HCT116 (cell line): ENCODE results near the gene DYNC1LI1. TPM values are rescaled to one million over a fixed set of nuclear protein-coding genes. Genes with fewer than 3 reads are reported as not detected.

Source experiments
- ATAC-seq: fragments of 200-7000 bp; cut with Tn5 transposase; 2 replicates; pipeline ENCODE4 v1.9.1; 2020; ENCODE audit warnings: mild to moderate bottlenecking, moderate library complexity
- BruUV-seq: library from RNA; stranded (reverse); fragments of 400-500 nt; replicated peaks from 2 replicates; lab custom pipeline; 2021; lab: Mats Ljungman, UMichigan
- CTCF ChIA-PET: fragments of 300-600 bp; sonication (Branson Sonifier 250); formaldehyde crosslinking; loops from one replicate; lab custom pipeline; 2021; ENCODE audit warnings: antibody characterized with exemption; lab: Charles Lee
- POLR2A ChIA-PET: fragments of 300-600, 350-600 bp; sonication (Branson Sonifier 250); formaldehyde crosslinking; loops from one replicate; lab custom pipeline; 2021; ENCODE audit warnings: antibody characterized with exemption; lab: Charles Lee
- RAD21 ChIA-PET, 2 experiments: fragments of 300-600 bp; sonication (Branson Sonifier 250); formaldehyde crosslinking; loops; one replicate each; lab custom pipeline; 2023; ENCODE audit warnings: low total read pairs in 2 of 2; ENCODE audit not compliant: uncharacterized antibody in 2 of 2, unreplicated experiment in 2 of 2, low non-redundant PET in 1 of 2; lab: Charles Lee
- DNase-seq: peaks from one replicate; pipeline ENCODE4 v3.0.0-alpha.2; 2010; ENCODE audit warnings: low read depth, low spot score
- H2AFZ ChIP-seq: fragments of 200-600 bp; shearing (Covaris generic), sonication (generic); 2 replicates; pipeline ENCODE4 v1.6.1; 2017; ENCODE audit warnings: low read depth, mixed run types, mixed read lengths, antibody characterized with exemption, low read length; ENCODE audit not compliant: poor library complexity, severe bottlenecking
- H3K27ac ChIP-seq: 2 replicates; pipeline ENCODE4 v1.5.1; 2012; ENCODE audit warnings: low read depth, low read length
- H3K27me3 ChIP-seq: fragments of 200-600 bp; sonication (generic); 2 replicates; pipeline ENCODE4 v1.6.1; 2016; ENCODE audit warnings: mixed run types, low read length, mixed read lengths; ENCODE audit not compliant: insufficient read depth
- H3K36me3 ChIP-seq, 2 experiments: fragments of 200-500 bp in 1 of 2; fragments of 200-600 bp in 1 of 2; sonication (Bioruptor generic) in 1 of 2; sonication (generic) in 1 of 2; 2 replicates each; pipeline versions ENCODE4 v1.5.1 to v1.6.1; 2014 to 2016; ENCODE audit warnings: low read length in 2 of 2, inconsistent platforms in 1 of 2, mixed read lengths in 1 of 2, mixed run types in 1 of 2; ENCODE audit not compliant: insufficient read depth in 2 of 2, control insufficient read depth in 1 of 2
- H3K4me1 ChIP-seq, 2 experiments: fragments of 200-600 bp in 1 of 2; sonication (generic) in 1 of 2; 2 replicates each; pipeline versions ENCODE4 v1.5.1 to v1.6.1; 2012 to 2017; ENCODE audit warnings: low read length in 2 of 2, inconsistent platforms in 1 of 2, mild to moderate bottlenecking in 1 of 2, mixed read lengths in 1 of 2, mixed run types in 1 of 2, moderate library complexity in 1 of 2; ENCODE audit not compliant: insufficient read depth in 2 of 2, control insufficient read depth in 1 of 2
- H3K4me2 ChIP-seq: fragments of 200-600 bp; sonication (generic); 2 replicates; pipeline ENCODE4 v1.6.1; 2017; ENCODE audit warnings: mixed run types, low read length, mixed read lengths
- H3K4me3 ChIP-seq, 2 experiments: fragments of 200-600 bp in 1 of 2; sonication (generic) in 1 of 2; replicated peaks in 1 of 2; 2 replicates each; pipeline ENCODE4 v1.5.1; 2011 to 2016; ENCODE audit warnings: low read length in 2 of 2, control low read depth in 1 of 2, low read depth in 1 of 2, mild to moderate bottlenecking in 1 of 2, mixed read lengths in 1 of 2, mixed run types in 1 of 2
- H3K79me2 ChIP-seq: fragments of 200-600 bp; sonication (generic); 2 replicates; pipeline ENCODE4 v1.6.1; 2017; ENCODE audit warnings: mild to moderate bottlenecking, mixed run types, low read length, moderate library complexity, mixed read lengths; ENCODE audit not compliant: insufficient read depth
- H3K9ac ChIP-seq: fragments of 200-600 bp; sonication (generic); 2 replicates; pipeline ENCODE4 v1.6.1; 2016; ENCODE audit warnings: low read length, mixed read lengths
- H3K9me2 ChIP-seq: fragments of 200-600 bp; sonication (generic), shearing (Covaris generic); 2 replicates; pipeline ENCODE4 v1.6.1; 2017; ENCODE audit warnings: mixed run types, mild to moderate bottlenecking, moderate library complexity; ENCODE audit not compliant: insufficient read depth
- H3K9me3 ChIP-seq, 2 experiments: fragments of 200-500 bp in 1 of 2; fragments of 200-600 bp in 1 of 2; sonication (Bioruptor generic) in 1 of 2; sonication (generic) in 1 of 2; 2 replicates each; pipeline ENCODE4 v1.6.1; 2014 to 2017; ENCODE audit warnings: low read length in 2 of 2, mixed read lengths in 2 of 2, inconsistent platforms in 1 of 2, low read depth in 1 of 2, mild to moderate bottlenecking in 1 of 2, mixed run types in 1 of 2, moderate library complexity in 1 of 2; ENCODE audit not compliant: control insufficient read depth in 1 of 2, insufficient read depth in 1 of 2
- H4K20me1 ChIP-seq: fragments of 200-600 bp; sonication (generic), shearing (Covaris generic); 2 replicates; pipeline ENCODE4 v1.6.1; 2017; ENCODE audit warnings: mixed run types, mild to moderate bottlenecking, moderate library complexity; ENCODE audit not compliant: insufficient read depth
- ATF3 ChIP-seq: IDR thresholded peaks from 2 replicates; pipeline ENCODE4 v1.6.1; 2012
- CBX3 ChIP-seq: IDR thresholded peaks from 2 replicates; pipeline ENCODE4 v1.6.1; 2012; ENCODE audit warnings: low read depth
- CEBPB ChIP-seq: IDR thresholded peaks from 2 replicates; pipeline ENCODE4 v1.6.1; 2012; ENCODE audit warnings: low read depth
- CTCF ChIP-seq, 3 experiments: fragments of 200-600 bp in 1 of 3; sonication (generic) in 1 of 3; IDR thresholded peaks in 2 of 3; conservative IDR thresholded peaks in 1 of 3; 2 replicates each; pipeline ENCODE4 v1.5.1; 2012 to 2017; ENCODE audit warnings: low read depth in 2 of 3, low read length in 2 of 3, antibody characterized with exemption in 1 of 3, borderline replicate concordance in 1 of 3, control low read depth in 1 of 3, mild to moderate bottlenecking in 1 of 3, mixed read lengths in 1 of 3, mixed run types in 1 of 3, moderate library complexity in 1 of 3; ENCODE audit not compliant: insufficient read depth in 1 of 3
- EGR1 ChIP-seq: IDR thresholded peaks from 2 replicates; pipeline ENCODE4 v1.6.1; 2012; ENCODE audit warnings: low read depth
- ELF1 ChIP-seq: IDR thresholded peaks from 2 replicates; pipeline ENCODE4 v1.6.1; 2012; ENCODE audit warnings: low read depth, borderline replicate concordance
- EZH2 ChIP-seq: fragments of 200-600 bp; sonication (generic); IDR thresholded peaks from 2 replicates; pipeline ENCODE4 v1.6.1; 2017; ENCODE audit warnings: antibody characterized with exemption, mixed run types
- EZH2phosphoT487 ChIP-seq: fragments of 200-600 bp; IDR thresholded peaks from 2 replicates; pipeline ENCODE4 v1.6.1; 2018; ENCODE audit warnings: antibody characterized with exemption, borderline replicate concordance
- FOSL1 ChIP-seq: IDR thresholded peaks from 2 replicates; pipeline ENCODE4 v1.6.1; 2012; ENCODE audit warnings: low read depth
- JUND ChIP-seq: IDR thresholded peaks from 2 replicates; pipeline ENCODE4 v1.6.1; 2012
- POLR2AphosphoS5 ChIP-seq: IDR thresholded peaks from 2 replicates; pipeline ENCODE4 v1.6.1; 2011; ENCODE audit warnings: mild to moderate bottlenecking, low read depth, low read length, moderate library complexity
- RAD21 ChIP-seq: IDR thresholded peaks from 2 replicates; pipeline ENCODE4 v1.6.1; 2012; ENCODE audit warnings: low read depth, mild to moderate bottlenecking
- SIN3A ChIP-seq: IDR thresholded peaks from 2 replicates; pipeline ENCODE4 v1.6.1; 2012; ENCODE audit warnings: low read depth
- SP1 ChIP-seq: IDR thresholded peaks from 2 replicates; pipeline ENCODE4 v1.6.1; 2012; ENCODE audit warnings: low read depth
- TCF7L2 ChIP-seq: IDR thresholded peaks from 2 replicates; pipeline ENCODE4 v1.7.0; 2011; ENCODE audit warnings: borderline replicate concordance, inconsistent platforms; ENCODE audit not compliant: insufficient read depth, insufficient read length; ENCODE audit errors: extremely low read depth
- YY1 ChIP-seq: IDR thresholded peaks from 2 replicates; pipeline ENCODE4 v1.6.1; 2011; ENCODE audit warnings: low read length, low read depth, moderate library complexity, mild to moderate bottlenecking; ENCODE audit not compliant: insufficient replicate concordance; ENCODE audit errors: extremely low read depth
- ZBTB33 ChIP-seq: IDR thresholded peaks from 2 replicates; pipeline ENCODE4 v1.6.1; 2011; ENCODE audit warnings: mild to moderate bottlenecking, low read length, moderate library complexity; ENCODE audit not compliant: insufficient replicate concordance; ENCODE audit errors: extremely low read depth
- ZFX ChIP-seq: fragments of 450-650 bp; IDR thresholded peaks from 2 replicates; pipeline ENCODE4 v1.6.1; 2017
- ZNF274 ChIP-seq: fragments of 200-500 bp; sonication (Bioruptor generic); IDR thresholded peaks from 2 replicates; pipeline ENCODE4 v1.6.1; 2014; ENCODE audit warnings: mild to moderate bottlenecking, low read depth, low read length, inconsistent platforms
- intact Hi-C: fragments of 100-400 bp; cut with micrococcal nuclease; formaldehyde crosslinking; loops from 2 replicates; pipeline ENCODE4 v1.10.0; 2022
- total RNA-seq: library from RNA; stranded (reverse); gene quantifications from one replicate; pipeline ENCODE4 v1.2.1, GENCODE V29; 2021; ENCODE audit not compliant: unreplicated experiment
- TF ChIP-seq, protein P1 (sequence below): IDR thresholded peaks from 2 replicates; pipeline ENCODE4 v1.6.1; 2012

The DYNC1LI1 gene
- total RNA-seq, 1 experiment from 2014 or later, result 39.4 TPM

DNA sequence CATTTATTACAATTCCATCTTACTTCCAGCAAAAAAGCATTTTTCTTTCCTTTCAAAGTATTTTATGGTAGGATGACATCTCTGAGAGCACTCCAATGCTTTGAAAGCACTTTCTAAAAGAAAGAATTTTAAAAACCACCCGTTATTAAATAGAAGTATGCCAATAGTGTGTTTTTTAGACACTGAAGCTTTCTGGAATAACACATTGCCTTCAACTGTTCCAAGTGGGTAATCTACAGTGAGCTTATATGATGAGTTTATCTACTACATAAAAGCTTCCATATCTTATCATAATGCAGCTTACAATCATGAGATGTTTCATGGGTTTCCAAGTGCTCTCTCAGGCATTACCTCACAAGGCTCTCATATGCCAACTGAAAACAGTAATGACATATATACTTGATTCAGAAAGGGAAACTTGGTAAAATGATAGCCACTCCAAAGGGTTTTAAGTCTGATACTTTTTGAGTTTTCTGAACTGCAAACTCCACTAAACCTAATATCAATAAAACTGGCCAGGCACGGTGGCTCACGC, 82.1 kb downstream of the DYNC1LI1 start:
- ATAC-seq (no peak), DNase-seq (no peak)
- peaks cover 0 to 7% of the 10 kb centered on the region in 2 experiments; a peak in 1 of 4 replicates for H3K36me3 ChIP-seq
- no peaks in the 10 kb centered on the region; the same call in 1 of the 2 replicates for H3K79me2 ChIP-seq
- no peaks in the 10 kb centered on the region for H3K9me2 ChIP-seq
- H3K9ac ChIP-seq, result no peak overlapping the region
- ChIA-PET RAD21 (no interaction called here), POLR2A (no interaction called here), CTCF (no interaction called here)
- no peak overlapping the region for H3K4me3 ChIP-seq
- no peak for TF ChIP-seq JUND
- no peak for TF ChIP-seq RAD21
- no peak for TF ChIP-seq CTCF (IDR thresholded peaks at IDR 0.05 in 2 of 3, conservative IDR thresholded peaks at IDR 0.05 in 1 of 3; ENCODE audit: borderline replicate concordance in 1 of 3, insufficient read depth in 1 of 3, low read depth in 2 of 3, low read length in 2 of 3)
- TF ChIP-seq, protein P1, sequence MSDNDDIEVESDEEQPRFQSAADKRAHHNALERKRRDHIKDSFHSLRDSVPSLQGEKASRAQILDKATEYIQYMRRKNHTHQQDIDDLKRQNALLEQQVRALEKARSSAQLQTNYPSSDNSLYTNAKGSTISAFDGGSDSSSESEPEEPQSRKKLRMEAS, result no peak
- no peak for TF ChIP-seq EGR1
- TF ChIP-seq ZNF274, result no peak
- TF ChIP-seq YY1, result no peak
- no peak for TF ChIP-seq FOSL1
- no peak for TF ChIP-seq CEBPB
- TF ChIP-seq ATF3, result no peak
- no peak for TF ChIP-seq ZBTB33
- TF ChIP-seq EZH2, result no peak
- no peak for TF ChIP-seq TCF7L2
- TF ChIP-seq POLR2AphosphoS5, result no peak
- TF ChIP-seq SIN3A, result no peak
- no peak for TF ChIP-seq CBX3
- TF ChIP-seq ZFX, result no peak
- TF ChIP-seq SP1, result no peak
- TF ChIP-seq ELF1, result no peak
- no peak for TF ChIP-seq EZH2phosphoT487
- no peaks in the 10 kb centered on the region for H4K20me1 ChIP-seq
- no peaks in the 10 kb centered on the region for H3K4me1 ChIP-seq
- intact Hi-C loops, result no loop called here
- no peak overlapping the region for H3K4me2 ChIP-seq
- H3K27ac ChIP-seq, result no peak overlapping the region
- H3K27me3 ChIP-seq, result no peaks in the 10 kb centered on the region
- no peak overlapping the region for H2AFZ ChIP-seq
- no peaks in the 10 kb centered on the region for H3K9me3 ChIP-seq
- no TSS peak for BruUV-seq
